ENCODE results near the gene ARHGAP24. TPM values are rescaled to one million over a fixed set of nuclear protein-coding genes. Genes with fewer than 3 reads are reported as not detected.

Gene ARHGAP24
- total RNA-seq, 4 donors from 2014 or later, result 54.8 to 88.6 (median 62.6) TPM

- no peak for TF ChIP-seq CTCF (IDR thresholded peaks at IDR 0.05; ENCODE audit: low read depth)
Observed at GRCh38 chr4:85953651-85954018, 478.7 kb downstream of the ARHGAP24 start.

GRCh38 chr4:85955620-85956292 lies 480.8 kb downstream of the ARHGAP24 start:
- TF ChIP-seq CTCF (IDR thresholded peaks at IDR 0.05; ENCODE audit: low read depth), result no peak

- TF ChIP-seq CTCF (IDR thresholded peaks at IDR 0.05; ENCODE audit: low read depth), result no peak
Observed at GRCh38 chr4:85956293-85956945, 481.5 kb downstream of the ARHGAP24 start.

GRCh38 chr4:85961887-85962286 lies 486.9 kb downstream of the ARHGAP24 start:
- TF ChIP-seq CTCF (IDR thresholded peaks at IDR 0.05; ENCODE audit: low read depth), result no peak

GRCh38 chr4:85963231-85963630 lies 488.3 kb downstream of the ARHGAP24 start:
- TF ChIP-seq CTCF (IDR thresholded peaks at IDR 0.05; ENCODE audit: low read depth), result no peak

- no peak for TF ChIP-seq CTCF (IDR thresholded peaks at IDR 0.05; ENCODE audit: low read depth)
Observed at GRCh38 chr4:85964298-85964697, 489.3 kb downstream of the ARHGAP24 start.

GRCh38 chr4:85965529-85965928 lies 490.6 kb downstream of the ARHGAP24 start:
- TF ChIP-seq CTCF (IDR thresholded peaks at IDR 0.05; ENCODE audit: low read depth), result no peak

Measured in subcutaneous adipose tissue (tissue), 4 donors.